Neutrophil (primary cell): ENCODE results near the gene WSB1.

ENCODE experiments used
- H3K27ac ChIP-seq: fragments of 200-600 bp; sonication (generic); 2 replicates; pipeline ENCODE4 v1.5.1; 2016; ENCODE audit warnings: mild to moderate bottlenecking, moderate library complexity
- H3K27me3 ChIP-seq: fragments of 200-600 bp; sonication (generic); 2 replicates; pipeline ENCODE4 v1.6.0; 2016; ENCODE audit warnings: mild to moderate bottlenecking
- H3K36me3 ChIP-seq: fragments of 200-600 bp; sonication (generic); 2 replicates; pipeline ENCODE4 v1.5.1; 2017
- H3K4me1 ChIP-seq, 2 experiments: fragments of 200-600 bp in 1 of 2; sonication (generic) in 1 of 2; 1 replicate in 1 of 2; 2 replicates in 1 of 2; pipeline versions ENCODE4 v1.5.1 to v1.6.1; 2013 to 2016; ENCODE audit warnings: low read depth in 1 of 2, low read length in 1 of 2, mild to moderate bottlenecking in 1 of 2, moderate library complexity in 1 of 2; ENCODE audit not compliant: control insufficient read depth in 1 of 2, insufficient read depth in 1 of 2
- H3K4me3 ChIP-seq, 2 experiments: fragments of 200-600 bp in 1 of 2; sonication (generic) in 1 of 2; 1 replicate in 1 of 2; 2 replicates in 1 of 2; pipeline ENCODE4 v1.5.1; 2013 to 2016; ENCODE audit warnings: low read depth in 1 of 2, low read length in 1 of 2, mild to moderate bottlenecking in 1 of 2, moderate library complexity in 1 of 2
- H3K9me3 ChIP-seq: fragments of 200-600 bp; sonication (generic); 2 replicates; pipeline ENCODE4 v1.5.1; 2016
- CTCF ChIP-seq: fragments of 200-600 bp; sonication (generic); IDR thresholded peaks from 2 replicates; pipeline ENCODE4 v1.5.1; 2016; ENCODE audit warnings: antibody characterized with exemption

Gene WSB1

DNA sequence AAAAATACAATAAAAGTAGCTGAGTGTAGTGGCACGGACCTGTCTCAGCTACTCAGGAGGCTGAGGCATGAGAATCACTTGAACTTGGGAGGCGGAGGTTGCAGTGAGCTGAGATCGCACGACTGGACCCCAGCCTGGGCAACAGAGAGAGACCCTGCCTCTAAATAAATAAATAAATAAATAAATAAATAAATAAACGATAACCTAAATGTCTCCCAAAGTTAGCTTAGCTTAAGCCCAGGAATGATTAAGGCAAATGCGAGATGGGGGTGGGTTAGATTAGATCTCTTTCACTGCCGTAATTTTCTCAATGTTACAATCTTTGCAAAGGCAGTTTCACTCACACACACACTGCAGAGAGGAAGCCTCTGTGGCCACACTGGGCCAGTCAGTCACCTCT lies 46.7 kb downstream of the WSB1 start:
- Histone ChIP-seq H3K4me3 (no peak overlapping the region), H3K36me3 (no peaks in the 10 kb centered on the region), H3K27ac (no peak overlapping the region), H3K4me1 (peaks cover 8 to 12% of the 10 kb centered on the region in 2 experiments), H3K9me3 (no peaks in the 10 kb centered on the region), H3K27me3 (no peaks in the 10 kb centered on the region)
- TF ChIP-seq CTCF = no peak

GRCh38 chr17:27341041-27341471 lies 47.1 kb downstream of the WSB1 start:
- Histone ChIP-seq H3K9me3 (no peaks in the 10 kb centered on the region), H3K36me3 (no peaks in the 10 kb centered on the region), H3K4me1 (peaks cover 4 to 8% of the 10 kb centered on the region in 2 experiments), H3K4me3 (no peak overlapping the region), H3K27ac (no peak overlapping the region), H3K27me3 (no peaks in the 10 kb centered on the region)
- TF ChIP-seq CTCF = no peak

DNA sequence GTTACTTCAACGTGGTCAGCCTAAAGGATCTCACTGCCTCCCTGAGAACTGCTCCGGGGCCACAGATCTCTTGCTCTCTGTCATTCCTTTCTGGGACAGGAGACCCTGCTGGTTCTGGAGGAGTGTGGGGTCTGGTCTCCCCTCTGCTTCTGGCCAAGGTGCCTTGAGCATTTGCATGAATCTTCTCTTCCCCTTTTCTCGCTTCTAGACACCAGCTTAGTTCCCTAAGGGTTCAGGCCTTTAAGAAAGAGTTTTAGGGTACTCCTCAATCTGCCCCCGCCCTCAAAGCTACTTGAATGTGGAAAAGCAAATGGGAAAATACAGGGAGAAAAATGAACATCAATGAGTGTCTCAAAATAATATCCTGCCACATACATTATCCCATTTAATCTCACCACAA lies 48.1 kb downstream of the WSB1 start:
- no peaks in the 10 kb centered on the region for H3K4me1 ChIP-seq

GRCh38 chr17:27343294-27343693 lies 49.4 kb downstream of the WSB1 start:
- Histone ChIP-seq H3K9me3 (no peaks in the 10 kb centered on the region), H3K36me3 (no peaks in the 10 kb centered on the region), H3K27me3 (no peaks in the 10 kb centered on the region), H3K4me3 (no peak overlapping the region), H3K4me1 (peaks cover 5% of the 10 kb centered on the region in 2 experiments), H3K27ac (no peak overlapping the region)
- no peak for TF ChIP-seq CTCF

More for the DNA sequence above, 48.1 kb downstream of the WSB1 start:
- no peaks in the 10 kb centered on the region for H3K36me3 ChIP-seq
- no peaks in the 10 kb centered on the region for H3K9me3 ChIP-seq
- no peak overlapping the region for H3K27ac ChIP-seq
- no peaks in the 10 kb centered on the region for H3K27me3 ChIP-seq
- no peak overlapping the region for H3K4me3 ChIP-seq
- TF ChIP-seq CTCF = no peak

DNA sequence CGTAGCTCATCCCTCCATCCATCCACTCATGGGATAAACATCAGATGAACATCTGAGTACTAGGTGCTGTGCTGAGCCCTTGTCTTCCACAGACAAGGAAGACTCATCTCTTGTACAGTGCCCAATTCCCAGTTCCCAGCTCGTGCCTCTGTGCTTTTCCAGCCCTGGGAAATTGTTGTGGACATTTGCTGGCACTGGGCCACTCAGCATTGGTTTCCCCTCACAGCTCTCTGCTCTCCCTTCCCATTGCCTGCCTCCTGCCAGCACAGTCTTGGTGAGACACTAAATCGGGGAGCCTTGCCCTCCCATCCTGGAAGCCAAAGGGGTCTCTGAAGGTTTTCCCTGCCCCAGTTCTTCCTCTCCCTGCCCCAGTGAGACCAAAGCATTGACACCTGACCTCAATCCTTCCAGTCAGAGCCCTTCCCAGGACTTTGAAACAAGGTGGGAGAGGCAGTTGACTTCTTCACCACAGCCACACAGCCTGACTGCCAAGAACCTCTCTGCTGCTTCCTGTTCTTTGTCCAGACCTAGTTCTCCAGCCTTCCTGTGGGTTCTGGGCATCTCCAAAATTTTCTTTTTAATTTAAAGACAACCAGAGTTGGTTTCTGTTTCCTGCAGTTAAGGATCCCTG lies 50.2 kb downstream of the WSB1 start:
- no peaks in the 10 kb centered on the region for H3K36me3 ChIP-seq
- H3K27me3 ChIP-seq = no peaks in the 10 kb centered on the region
- H3K4me3 ChIP-seq = no peak overlapping the region
- TF ChIP-seq CTCF = no peak
- H3K27ac ChIP-seq = no peak overlapping the region
- H3K9me3 ChIP-seq = no peaks in the 10 kb centered on the region
- H3K4me1 ChIP-seq = peaks cover 12 to 13% of the 10 kb centered on the region in 2 experiments
